Thyroid gland (tissue), 4 donors: ENCODE measurements around the gene CYTH1.

Experiments
- CTCF ChIP-seq, 6 experiments: fragments of 200-600 bp in 3 of 6; fragments of 450-650 bp in 3 of 6; sonication (generic) in 3 of 6; IDR thresholded peaks; one replicate each; pipeline ENCODE4 v1.5.1; 2016 to 2019; ENCODE audit warnings: antibody characterized with exemption in 6 of 6, mild to moderate bottlenecking in 2 of 6, inconsistent platforms in 1 of 6, moderate library complexity in 1 of 6
- POLR2A ChIP-seq, 2 donors: fragments of 450-650 bp; IDR thresholded peaks; one replicate each; pipeline ENCODE4 v1.6.1; 2017; ENCODE audit warnings: antibody characterized with exemption in 2 of 2, mild to moderate bottlenecking in 2 of 2, moderate library complexity in 1 of 2

GRCh38 chr17:78706271-78706915 is 75.7 kb downstream of the CYTH1 start:
- no peak for TF ChIP-seq CTCF (IDR thresholded peaks at IDR 0.05)
- no peak for TF ChIP-seq POLR2A (IDR thresholded peaks at IDR 0.05)
